Measurements from ENCODE around the gene ARMCX6. TPM values are rescaled to one million over a fixed set of nuclear protein-coding genes. Genes with fewer than 3 reads are reported as not detected.
A peak's percentile ranks its signal among the peaks of the same experiment; 100 is the strongest.
"Not testable (repeated sequence)": the region's sequence is repeated elsewhere in the genome, so short reads cannot be mapped to it uniquely, and the experiment has no call there.

Gene ARMCX6
- total and polyA plus RNA-seq, 2 donors (not counting 1 experiment from before 2014, with no cell fraction given): 39.6 to 51.6 TPM

DNA sequence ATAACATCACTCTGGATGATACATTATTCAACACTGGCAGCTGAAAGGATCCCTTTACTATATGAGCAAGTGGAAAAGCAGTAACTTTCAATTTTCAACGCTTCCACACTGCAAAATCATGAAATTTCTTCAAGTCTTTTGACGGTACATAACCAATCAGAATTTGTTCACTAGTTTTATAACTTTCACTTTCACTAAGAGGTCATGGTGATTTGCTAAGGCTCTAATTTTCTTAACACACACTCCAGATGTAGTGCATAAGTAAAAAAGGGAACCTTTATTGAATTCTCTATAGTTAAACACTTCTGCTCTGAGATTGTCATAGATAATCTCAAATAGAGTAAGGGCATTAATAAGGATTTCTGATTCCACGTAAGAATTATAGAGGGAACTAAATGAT is 37.7 kb upstream of the ARMCX6 start:
- Histone ChIP-seq H3K27ac (ENCODE audit: low read length in 2 of 2) (peak overlapping the region in 1 of 2 donors; percentile 5), H3K27me3 (replicated peaks in 1 of 4; ENCODE audit: control extremely low read depth in 1 of 4, control insufficient read depth in 3 of 4, insufficient read depth in 4 of 4, low read length in 3 of 4) (no peaks in the 10 kb centered on the region), H3K4me2 (replicated peaks; ENCODE audit: low read depth, low read length, poor library complexity, severe bottlenecking) (peak overlapping the region; percentile 25), H3K79me2 (ENCODE audit: control insufficient read depth, insufficient read depth, low read length) (no peaks in the 10 kb centered on the region), H4K20me1 (ENCODE audit: control insufficient read depth, insufficient read depth, low read length, poor library complexity, severe bottlenecking) (no peaks in the 10 kb centered on the region), H3K4me3 (ENCODE audit: control extremely low read depth in 1 of 5, extremely low read depth in 1 of 5, insufficient read depth in 1 of 5, low read depth in 2 of 5, low read length in 4 of 5) (peak overlapping the region in 2 of 5 experiments; percentile 10 to 20), H3K36me3 (replicated peaks in 1 of 2; ENCODE audit: control extremely low read depth in 1 of 2, control insufficient read depth in 1 of 2, extremely low read depth in 1 of 2, insufficient read depth in 2 of 2, low read length in 1 of 2) (no peaks in the 10 kb centered on the region), H3K9me3 (ENCODE audit: control extremely low read depth in 1 of 3, control insufficient read depth in 2 of 3, insufficient read depth in 1 of 3, low read length in 2 of 3) (no peaks in the 10 kb centered on the region), H3K4me1 (ENCODE audit: control insufficient read depth in 2 of 2, insufficient read depth in 2 of 2, low read length in 2 of 2) (peaks cover 3 to 9% of the 10 kb centered on the region in 2 donors), H3K9ac (ENCODE audit: low read length) (peak overlapping the region; percentile 2), H2AFZ (ENCODE audit: insufficient read depth, low read depth, low read length, poor library complexity, severe bottlenecking) (peak overlapping the region; percentile 43)
- no peaks in the 10 kb centered on the region for H3K9me3 Mint-ChIP-seq (ENCODE audit: insufficient read depth)
- CTCF ChIA-PET: no interaction called here
- TF ChIP-seq, protein P1, sequence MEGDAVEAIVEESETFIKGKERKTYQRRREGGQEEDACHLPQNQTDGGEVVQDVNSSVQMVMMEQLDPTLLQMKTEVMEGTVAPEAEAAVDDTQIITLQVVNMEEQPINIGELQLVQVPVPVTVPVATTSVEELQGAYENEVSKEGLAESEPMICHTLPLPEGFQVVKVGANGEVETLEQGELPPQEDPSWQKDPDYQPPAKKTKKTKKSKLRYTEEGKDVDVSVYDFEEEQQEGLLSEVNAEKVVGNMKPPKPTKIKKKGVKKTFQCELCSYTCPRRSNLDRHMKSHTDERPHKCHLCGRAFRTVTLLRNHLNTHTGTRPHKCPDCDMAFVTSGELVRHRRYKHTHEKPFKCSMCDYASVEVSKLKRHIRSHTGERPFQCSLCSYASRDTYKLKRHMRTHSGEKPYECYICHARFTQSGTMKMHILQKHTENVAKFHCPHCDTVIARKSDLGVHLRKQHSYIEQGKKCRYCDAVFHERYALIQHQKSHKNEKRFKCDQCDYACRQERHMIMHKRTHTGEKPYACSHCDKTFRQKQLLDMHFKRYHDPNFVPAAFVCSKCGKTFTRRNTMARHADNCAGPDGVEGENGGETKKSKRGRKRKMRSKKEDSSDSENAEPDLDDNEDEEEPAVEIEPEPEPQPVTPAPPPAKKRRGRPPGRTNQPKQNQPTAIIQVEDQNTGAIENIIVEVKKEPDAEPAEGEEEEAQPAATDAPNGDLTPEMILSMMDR (IDR thresholded peaks at IDR 0.05): no peak
- TF ChIP-seq EZH2 (IDR thresholded peaks at IDR 0.05; ENCODE audit: borderline replicate concordance, insufficient read depth, low read depth, low read length, poor library complexity, severe bottlenecking): no peak
- ATAC-seq (ENCODE audit: low read depth) (no peak), DNase-seq (no peak)
- intact Hi-C loops (cut with micrococcal nuclease): no loop called here
- POLR2A ChIA-PET: no interaction called here
- no peak overlapping the region for H3K27ac Mint-ChIP-seq
- peak overlapping the region; percentile 66 for H3K4me3 Mint-ChIP-seq
- no peaks in the 10 kb centered on the region for H3K27me3 Mint-ChIP-seq
- no CpG with 5 or more reads among the region's 3 CpGs for WGBS (ENCODE audit: insufficient coverage)
- H3K4me1 Mint-ChIP-seq: peaks cover 15% of the 10 kb centered on the region

DNA sequence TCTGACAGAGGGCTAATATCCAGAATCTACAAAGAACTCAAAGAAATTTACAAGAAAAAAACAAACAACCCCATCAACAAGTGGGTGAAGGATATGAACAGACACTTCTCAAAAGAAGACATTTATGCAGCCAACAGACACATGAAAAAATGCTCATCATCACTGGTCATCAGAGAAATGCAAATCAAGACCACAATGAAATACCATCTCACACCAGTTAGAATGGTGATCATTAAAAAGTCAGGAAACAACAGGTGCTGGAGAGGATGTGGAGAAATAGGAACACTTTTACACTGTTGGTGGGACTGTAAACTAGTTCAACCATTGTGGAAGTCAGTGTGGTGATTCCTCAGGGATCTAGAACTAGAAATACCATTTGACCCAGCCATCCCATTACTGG is 29.9 kb upstream of the ARMCX6 start:
- H3K9me3 Mint-ChIP-seq (ENCODE audit: insufficient read depth); intact Hi-C loops (cut with micrococcal nuclease); H3K36me3 ChIP-seq (replicated peaks in 1 of 2; ENCODE audit: control extremely low read depth in 1 of 2, control insufficient read depth in 1 of 2, extremely low read depth in 1 of 2, insufficient read depth in 2 of 2, low read length in 1 of 2); H4K20me1 ChIP-seq (ENCODE audit: control insufficient read depth, insufficient read depth, low read length, poor library complexity, severe bottlenecking); H3K9me3 ChIP-seq (ENCODE audit: control extremely low read depth in 1 of 3, control insufficient read depth in 2 of 3, insufficient read depth in 1 of 3, low read length in 2 of 3); H3K27me3 Mint-ChIP-seq; H3K4me2 ChIP-seq (replicated peaks; ENCODE audit: low read depth, low read length, poor library complexity, severe bottlenecking); H3K4me3 Mint-ChIP-seq; H3K4me1 Mint-ChIP-seq; DNase-seq; H3K4me1 ChIP-seq (ENCODE audit: control insufficient read depth in 2 of 2, insufficient read depth in 2 of 2, low read length in 2 of 2); H3K27ac ChIP-seq (ENCODE audit: low read length in 2 of 2); POLR2A ChIA-PET; ATAC-seq (ENCODE audit: low read depth); H3K27me3 ChIP-seq (replicated peaks in 1 of 4; ENCODE audit: control extremely low read depth in 1 of 4, control insufficient read depth in 3 of 4, insufficient read depth in 4 of 4, low read length in 3 of 4); H3K4me3 ChIP-seq (ENCODE audit: control extremely low read depth in 1 of 5, extremely low read depth in 1 of 5, insufficient read depth in 1 of 5, low read depth in 2 of 5, low read length in 4 of 5); H3K9ac ChIP-seq (ENCODE audit: low read length); H3K79me2 ChIP-seq (ENCODE audit: control insufficient read depth, insufficient read depth, low read length); H3K27ac Mint-ChIP-seq; CTCF ChIA-PET; H2AFZ ChIP-seq (ENCODE audit: insufficient read depth, low read depth, low read length, poor library complexity, severe bottlenecking): not testable (repeated sequence)
